SK-MEL-5 (cell line): ENCODE measurements around the gene ZDHHC14. TPM values are rescaled to one million over a fixed set of nuclear protein-coding genes. Genes with fewer than 3 reads are reported as not detected.

ENCODE experiments used
- DNase-seq: peaks from one replicate; pipeline ENCODE4 v3.0.0-alpha.2; 2016; ENCODE audit warnings: low read depth, low spot score
- in situ Hi-C: cut with HindIII; loops from 2 replicates; pipeline ENCODE4 v1.10.0; 2016; ENCODE audit warnings: low sequenced_read_pairs, high pct_unique_total_duplicates, low pct_unique_long_range_greater_than_20kb
- total RNA-seq: library from RNA; depleted of rRNA; stranded (reverse); fragments of >200 nt; shearing (Covaris generic); gene quantifications from 2 replicates; pipeline ENCODE4 v1.2.3, GENCODE V29; 2014

ZDHHC14 gene
- total RNA-seq, 1 experiment from 2014 or later, result 2.9 TPM

- DNase-seq, result no peak
- in situ Hi-C loops, result no loop called here
Observed at GRCh38 chr6:157429248-157429647, 48.3 kb downstream of the ZDHHC14 start.

- no peak for DNase-seq
- in situ Hi-C loops, result no loop called here
Observed at GRCh38 chr6:157430834-157431233, 49.8 kb downstream of the ZDHHC14 start.

- in situ Hi-C loops, result no loop called here
- DNase-seq, result no peak
Observed at GRCh38 chr6:157432231-157432891, 51.4 kb downstream of the ZDHHC14 start.

- in situ Hi-C loops, result no loop called here
- DNase-seq, result no peak
Observed at GRCh38 chr6:157432892-157433265, 51.9 kb downstream of the ZDHHC14 start.

- in situ Hi-C loops, result no loop called here
- DNase-seq, result no peak
Observed at GRCh38 chr6:157433678-157434081, 52.7 kb downstream of the ZDHHC14 start.

- DNase-seq, result no peak
- in situ Hi-C loops, result no loop called here
Observed at GRCh38 chr6:157434349-157435033, 53.5 kb downstream of the ZDHHC14 start.

GRCh38 chr6:157436219-157436943 lies 55.4 kb downstream of the ZDHHC14 start:
- DNase-seq, result no peak
- in situ Hi-C loops, result no loop called here

GRCh38 chr6:157436944-157437336 lies 56.0 kb downstream of the ZDHHC14 start:
- DNase-seq, result no peak
- in situ Hi-C loops, result no loop called here

GRCh38 chr6:157438611-157439111 lies 57.7 kb downstream of the ZDHHC14 start:
- in situ Hi-C loops, result no loop called here
- DNase-seq, result no peak

- no peak for DNase-seq
- in situ Hi-C loops, result no loop called here
Observed at GRCh38 chr6:157440171-157440570, 59.2 kb downstream of the ZDHHC14 start.

- in situ Hi-C loops, result no loop called here
- no peak for DNase-seq
Observed at GRCh38 chr6:157442291-157442690, 61.3 kb downstream of the ZDHHC14 start.

GRCh38 chr6:157443066-157443800 lies 62.2 kb downstream of the ZDHHC14 start:
- in situ Hi-C loops, result no loop called here
- no peak for DNase-seq

GRCh38 chr6:157445277-157446009 lies 64.5 kb downstream of the ZDHHC14 start:
- in situ Hi-C loops, result no loop called here
- no peak for DNase-seq

- no peak for DNase-seq
- in situ Hi-C loops, result no loop called here
Observed at GRCh38 chr6:157447735-157448134, 66.7 kb downstream of the ZDHHC14 start.

GRCh38 chr6:157449610-157450009 lies 68.6 kb downstream of the ZDHHC14 start:
- DNase-seq, result no peak
- in situ Hi-C loops, result no loop called here

- DNase-seq, result no peak
- in situ Hi-C loops, result no loop called here
Observed at GRCh38 chr6:157450931-157451742, 70.1 kb downstream of the ZDHHC14 start.

GRCh38 chr6:157452096-157452495 lies 71.1 kb downstream of the ZDHHC14 start:
- DNase-seq, result no peak
- in situ Hi-C loops, result no loop called here
